ENCODE data around the gene RPGR.

The RPGR gene

GRCh38 chrX:38326086-38326485 is 1.2 kb downstream of the RPGR start:
- TF ChIP-seq ZFX (IDR thresholded peaks at IDR 0.05) = no peak
- TF ChIP-seq, protein P1, sequence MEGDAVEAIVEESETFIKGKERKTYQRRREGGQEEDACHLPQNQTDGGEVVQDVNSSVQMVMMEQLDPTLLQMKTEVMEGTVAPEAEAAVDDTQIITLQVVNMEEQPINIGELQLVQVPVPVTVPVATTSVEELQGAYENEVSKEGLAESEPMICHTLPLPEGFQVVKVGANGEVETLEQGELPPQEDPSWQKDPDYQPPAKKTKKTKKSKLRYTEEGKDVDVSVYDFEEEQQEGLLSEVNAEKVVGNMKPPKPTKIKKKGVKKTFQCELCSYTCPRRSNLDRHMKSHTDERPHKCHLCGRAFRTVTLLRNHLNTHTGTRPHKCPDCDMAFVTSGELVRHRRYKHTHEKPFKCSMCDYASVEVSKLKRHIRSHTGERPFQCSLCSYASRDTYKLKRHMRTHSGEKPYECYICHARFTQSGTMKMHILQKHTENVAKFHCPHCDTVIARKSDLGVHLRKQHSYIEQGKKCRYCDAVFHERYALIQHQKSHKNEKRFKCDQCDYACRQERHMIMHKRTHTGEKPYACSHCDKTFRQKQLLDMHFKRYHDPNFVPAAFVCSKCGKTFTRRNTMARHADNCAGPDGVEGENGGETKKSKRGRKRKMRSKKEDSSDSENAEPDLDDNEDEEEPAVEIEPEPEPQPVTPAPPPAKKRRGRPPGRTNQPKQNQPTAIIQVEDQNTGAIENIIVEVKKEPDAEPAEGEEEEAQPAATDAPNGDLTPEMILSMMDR (conservative IDR thresholded peaks at IDR 0.05) = no peak
- no peak overlapping the region; the same call in 1 of the 2 replicates for H3K27ac ChIP-seq

GRCh38 chrX:38320819-38321218 is 6.5 kb downstream of the RPGR start:
- no peak overlapping the region for H3K27ac ChIP-seq
- TF ChIP-seq ZFX (IDR thresholded peaks at IDR 0.05) = no peak
- TF ChIP-seq, protein P1 (conservative IDR thresholded peaks at IDR 0.05) = no peak

DNA sequence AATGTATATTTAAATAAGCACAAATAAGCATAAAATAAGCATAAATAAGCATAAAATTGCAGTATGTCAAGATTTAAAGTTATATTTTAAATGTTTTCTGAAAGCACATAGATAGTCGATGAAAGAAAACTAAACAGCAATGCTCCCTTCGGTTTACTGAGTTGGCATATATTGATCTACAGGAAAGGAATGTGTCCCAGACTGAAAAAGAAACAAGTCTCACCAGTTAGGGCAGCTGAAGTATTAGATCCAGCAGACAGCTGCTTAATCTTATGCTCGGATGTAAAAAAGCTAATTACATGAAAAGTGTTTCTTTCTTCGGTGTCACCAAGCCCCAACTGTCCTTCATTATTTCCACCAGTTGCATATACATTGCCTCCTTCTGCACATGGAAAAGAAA is 8.7 kb downstream of the RPGR start:
- TF ChIP-seq ZFX (IDR thresholded peaks at IDR 0.05) = no peak
- TF ChIP-seq, protein P1 (conservative IDR thresholded peaks at IDR 0.05) = no peak
- H3K27ac ChIP-seq = no peak overlapping the region

- no peak overlapping the region for H3K27ac ChIP-seq
- TF ChIP-seq ZFX (IDR thresholded peaks at IDR 0.05) = no peak
- TF ChIP-seq, protein P1 (conservative IDR thresholded peaks at IDR 0.05) = no peak
Observed at GRCh38 chrX:38318196-38318595, 9.1 kb downstream of the RPGR start.

DNA sequence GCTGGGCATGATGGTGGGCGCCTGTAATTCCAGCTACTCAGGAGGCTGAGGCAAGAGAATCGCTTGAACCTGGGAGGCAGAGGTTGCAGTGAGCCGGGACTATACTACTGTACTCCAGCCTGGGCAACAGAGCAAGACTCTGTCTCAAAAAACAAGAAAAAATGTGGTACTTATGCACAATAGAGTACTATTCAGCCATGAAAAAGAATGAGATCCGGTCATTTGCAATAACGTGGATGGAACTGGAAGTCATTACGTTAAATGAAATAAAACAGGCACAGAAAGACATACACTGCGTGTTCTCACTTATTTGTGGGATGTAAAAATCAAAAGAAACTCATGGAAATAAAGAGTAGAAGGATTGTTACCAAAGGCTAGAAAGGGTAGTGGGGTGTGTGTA is 12.1 kb downstream of the RPGR start:
- H3K27ac ChIP-seq = no peak overlapping the region
- no peak for TF ChIP-seq ZFX (IDR thresholded peaks at IDR 0.05)
- TF ChIP-seq, protein P1 (conservative IDR thresholded peaks at IDR 0.05) = no peak

DNA sequence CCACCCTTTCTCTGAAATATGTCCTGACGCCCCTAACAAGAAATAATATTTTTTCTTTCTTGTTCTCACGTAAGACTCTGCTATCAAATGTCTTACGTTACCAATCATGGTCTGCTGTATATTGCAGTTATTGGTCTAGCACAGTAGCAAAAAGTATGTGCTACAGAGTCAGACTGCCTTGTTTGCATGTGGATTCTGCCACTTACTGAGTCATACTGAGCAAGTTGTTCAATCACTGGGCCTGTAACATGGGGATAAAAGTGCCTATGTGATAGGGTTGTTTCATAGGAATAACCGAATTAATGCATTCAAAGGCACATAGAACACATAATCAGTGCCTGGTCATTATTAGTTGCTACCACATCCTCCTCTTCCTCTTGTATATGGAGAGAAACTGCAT is 14.1 kb downstream of the RPGR start:
- TF ChIP-seq, protein P1 (conservative IDR thresholded peaks at IDR 0.05) = no peak
- TF ChIP-seq ZFX (IDR thresholded peaks at IDR 0.05) = no peak
- no peak overlapping the region for H3K27ac ChIP-seq

- TF ChIP-seq, protein P1 (conservative IDR thresholded peaks at IDR 0.05) = no peak
- no peak for TF ChIP-seq ZFX (IDR thresholded peaks at IDR 0.05)
- no peak overlapping the region for H3K27ac ChIP-seq
Observed at GRCh38 chrX:38312436-38312835, 14.9 kb downstream of the RPGR start.

Measured in C4-2B (cell line).